GM18951 (cell line): Measurements from ENCODE around the gene OR6N1.

Experiments
- POLR2A ChIP-seq: IDR thresholded peaks from 4 replicates; pipeline ENCODE4 v1.6.1; 2011; ENCODE audit warnings: mild to moderate bottlenecking; ENCODE audit not compliant: insufficient read length, insufficient read depth; ENCODE audit errors: extremely low read depth
- in situ Hi-C: fragments of 300-500 bp; cut with MboI; formaldehyde crosslinking; loops from one replicate; pipeline ENCODE4 v1.12.0; 2022; ENCODE audit warnings: low sequenced_read_pairs, mixed read lengths, inconsistent platforms; ENCODE audit not compliant: unreplicated experiment

The OR6N1 gene

DNA sequence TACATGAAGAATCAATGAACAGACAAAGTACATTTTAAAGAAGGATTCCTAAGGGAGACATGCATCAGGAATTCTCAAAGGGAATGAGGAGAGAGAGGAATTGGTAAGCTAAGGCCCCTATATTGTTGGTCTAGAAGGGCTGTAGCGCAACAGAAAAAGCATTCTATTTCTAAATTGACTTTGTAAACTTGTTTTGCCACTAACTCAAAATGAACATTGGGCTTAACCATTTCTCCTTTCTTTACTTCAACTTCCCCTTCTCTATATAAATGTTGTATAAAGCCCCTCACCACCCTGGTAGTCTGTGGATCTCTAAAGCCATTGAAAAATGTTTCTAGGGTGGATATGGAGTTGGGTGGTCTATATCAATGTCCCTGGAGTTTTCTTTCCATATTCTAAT lies 29.4 kb upstream of the OR6N1 start:
- no peak for TF ChIP-seq POLR2A
- in situ Hi-C loops: no loop called here

DNA sequence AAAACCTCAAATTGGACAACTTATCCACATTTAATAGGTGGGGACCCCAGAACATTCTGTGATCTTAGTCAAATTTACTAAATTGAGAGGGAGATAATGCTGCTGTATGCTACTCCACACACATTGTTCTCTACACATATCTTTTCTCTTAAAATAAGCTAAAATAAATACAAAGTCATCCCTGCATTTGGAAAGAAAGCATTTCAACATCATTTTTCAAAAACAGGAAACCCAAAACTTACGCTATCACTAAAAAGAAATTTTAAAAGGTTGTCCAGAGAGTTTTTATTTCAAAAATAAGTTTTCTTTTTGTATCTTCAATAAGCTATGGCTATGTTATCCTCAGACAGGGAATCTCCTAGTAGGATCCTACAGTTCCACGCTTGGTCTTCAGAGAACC lies 28.5 kb upstream of the OR6N1 start:
- no peak for TF ChIP-seq POLR2A
- in situ Hi-C loops: no loop called here

DNA sequence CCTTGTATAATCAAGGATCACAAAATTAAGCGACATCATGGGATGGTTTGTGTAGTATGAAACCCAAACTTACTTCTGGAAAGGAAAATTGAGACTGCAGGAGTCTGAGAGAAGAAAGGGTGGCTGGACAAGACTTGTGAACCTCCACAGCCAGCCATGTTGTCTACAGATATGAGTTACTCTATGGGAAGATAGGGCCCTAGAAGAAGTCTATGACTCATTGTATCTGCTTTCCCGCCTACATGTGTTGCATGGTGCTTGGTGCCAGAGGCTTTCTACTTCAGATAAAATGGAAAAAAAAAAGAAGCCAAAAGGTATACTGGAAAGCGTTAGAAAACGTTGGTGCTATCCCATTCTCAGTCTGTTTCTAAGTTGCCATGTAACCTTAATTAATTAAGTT lies 27.7 kb upstream of the OR6N1 start:
- no peak for TF ChIP-seq POLR2A
- in situ Hi-C loops: no loop called here

DNA sequence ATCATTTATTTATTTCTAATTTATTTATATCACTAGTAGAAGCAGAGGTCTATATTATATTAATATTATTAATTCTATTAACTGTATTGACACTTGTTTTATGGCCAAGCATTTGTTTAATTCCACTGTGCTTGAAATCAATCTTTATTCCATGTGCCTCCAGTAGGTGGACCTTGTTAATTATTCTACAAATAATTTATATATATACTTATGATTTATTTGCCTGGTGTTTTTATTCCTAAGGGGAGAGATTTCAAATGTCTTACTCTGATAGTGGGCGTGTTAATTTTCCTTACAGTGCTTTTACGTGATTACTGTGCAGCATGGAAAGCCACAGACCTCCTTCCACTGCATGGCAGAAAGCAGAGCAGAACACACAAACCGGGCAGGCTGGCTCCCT lies 26.5 kb upstream of the OR6N1 start:
- in situ Hi-C loops: no loop called here
- TF ChIP-seq POLR2A: no peak

DNA sequence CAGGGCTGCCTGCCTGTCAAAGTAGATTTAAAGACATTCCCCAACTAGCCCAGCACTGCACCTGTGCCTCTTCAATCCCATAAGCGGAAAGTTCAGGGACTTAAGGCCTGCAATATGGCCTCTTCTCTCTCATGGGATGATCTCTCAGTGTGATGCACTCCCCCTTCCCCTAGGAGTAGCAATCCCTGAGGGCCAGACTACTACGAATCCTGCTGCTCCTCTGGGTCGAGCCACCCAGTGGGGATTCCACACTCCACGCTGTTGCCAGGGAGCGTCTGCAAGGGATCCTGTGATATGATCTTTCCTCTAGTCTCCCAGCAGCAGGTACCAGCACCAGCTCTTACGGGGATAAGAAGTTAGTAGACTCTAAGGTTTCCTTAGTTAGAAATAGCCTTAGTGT lies 22.3 kb upstream of the OR6N1 start:
- TF ChIP-seq POLR2A: no peak
- in situ Hi-C loops: no loop called here

DNA sequence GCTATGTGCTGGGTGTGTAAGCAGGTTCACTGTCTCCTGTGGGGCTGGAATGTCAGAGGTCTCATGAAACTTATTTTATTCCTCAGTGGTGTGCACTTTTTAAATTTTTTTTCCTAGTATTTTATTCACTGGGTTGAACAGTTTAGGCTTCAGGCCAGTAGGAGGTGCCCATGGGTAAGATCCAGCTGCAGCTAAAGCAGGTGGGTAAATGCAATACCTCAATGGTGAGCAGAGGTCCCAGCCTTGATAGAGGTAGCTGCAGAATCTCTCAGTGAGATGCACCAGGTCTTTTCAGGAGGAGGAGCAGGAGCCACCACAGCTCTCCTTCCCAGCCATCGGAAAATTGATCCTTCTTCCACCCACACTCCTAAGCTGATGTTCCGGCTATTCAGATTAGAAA lies 21.6 kb upstream of the OR6N1 start:
- TF ChIP-seq POLR2A: no peak
- in situ Hi-C loops: no loop called here

DNA sequence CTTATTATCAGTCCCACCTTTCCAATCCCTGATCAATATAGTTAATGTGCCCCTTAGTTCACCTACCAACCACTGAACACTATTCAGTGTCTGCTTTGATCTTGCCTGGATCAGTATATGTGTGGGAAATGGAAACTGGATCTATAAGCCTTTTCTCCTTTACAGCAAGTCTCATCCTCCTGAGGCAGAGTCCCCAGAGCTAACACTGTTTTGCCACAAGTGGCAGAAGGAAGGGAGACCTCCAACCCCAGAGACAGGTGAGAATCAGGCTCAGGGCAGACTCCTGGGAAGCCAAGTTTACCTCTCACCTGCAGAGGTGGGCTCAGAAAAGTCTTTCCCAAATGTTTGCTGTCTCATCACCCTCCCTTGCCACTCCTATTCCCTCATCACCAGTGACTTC lies 9.1 kb upstream of the OR6N1 start, which contains the start of gene OR6N2:
TSS of gene OR6N2 (minus strand) at position 101 of the 400 bp plus-strand sequence. CDS start 3,569 bp downstream, outside the sequence.
- in situ Hi-C loops: no loop called here
- TF ChIP-seq POLR2A: no peak

DNA sequence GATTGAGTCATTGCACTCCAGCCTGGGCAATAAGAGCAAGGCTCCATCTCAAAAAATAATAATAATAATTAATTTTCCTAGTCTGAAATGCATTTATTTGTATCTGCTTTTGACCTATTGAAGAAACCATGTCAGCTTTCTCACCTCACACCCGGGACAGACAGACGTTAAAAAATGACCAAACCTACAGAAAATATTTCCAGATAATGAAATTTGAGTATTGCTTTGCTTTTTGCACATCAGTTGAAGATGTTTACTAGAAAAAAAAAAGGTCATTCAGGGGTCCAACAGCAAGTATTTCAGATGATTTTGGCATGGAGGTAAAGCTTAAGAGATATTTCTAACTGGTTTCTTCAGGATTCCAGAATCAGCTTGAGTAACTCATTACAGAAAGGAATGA lies 17.6 kb downstream of the OR6N1 start, which contains the start of gene OR6K6:
TSS of gene OR6K6 (plus strand) at position 301 of the 400 bp plus-strand sequence. CDS start 168 bp downstream, outside the sequence.
- in situ Hi-C loops: no loop called here
- no peak for TF ChIP-seq POLR2A

DNA sequence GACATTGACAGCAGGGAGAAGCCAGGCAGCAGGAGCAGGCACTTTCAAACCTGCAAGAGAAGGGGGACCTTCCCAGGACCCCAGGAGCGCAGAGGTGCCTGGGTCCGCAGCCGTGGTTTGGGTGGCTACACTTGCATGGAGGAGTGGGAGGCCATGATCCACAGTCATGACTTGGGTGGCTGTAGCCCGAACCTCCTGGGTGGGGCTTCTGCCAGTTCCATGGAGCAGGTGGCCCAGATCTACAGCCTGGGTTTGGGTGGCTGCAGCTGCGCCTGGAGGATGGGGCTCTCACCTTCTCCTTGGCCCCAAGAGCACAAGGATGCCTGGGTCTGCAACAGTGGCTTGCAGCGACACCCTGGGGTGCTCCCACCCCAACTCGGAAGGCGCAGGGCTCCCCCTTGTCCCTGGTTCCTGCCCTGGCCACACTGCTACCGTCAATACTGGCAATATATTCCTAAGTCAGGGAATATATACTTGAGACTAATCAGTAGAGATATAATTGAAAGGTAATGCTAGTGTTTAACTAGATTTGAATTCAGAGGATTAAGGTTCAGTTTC lies 19.8 kb downstream of the OR6N1 start:
- no peak for TF ChIP-seq POLR2A
- in situ Hi-C loops: no loop called here

DNA sequence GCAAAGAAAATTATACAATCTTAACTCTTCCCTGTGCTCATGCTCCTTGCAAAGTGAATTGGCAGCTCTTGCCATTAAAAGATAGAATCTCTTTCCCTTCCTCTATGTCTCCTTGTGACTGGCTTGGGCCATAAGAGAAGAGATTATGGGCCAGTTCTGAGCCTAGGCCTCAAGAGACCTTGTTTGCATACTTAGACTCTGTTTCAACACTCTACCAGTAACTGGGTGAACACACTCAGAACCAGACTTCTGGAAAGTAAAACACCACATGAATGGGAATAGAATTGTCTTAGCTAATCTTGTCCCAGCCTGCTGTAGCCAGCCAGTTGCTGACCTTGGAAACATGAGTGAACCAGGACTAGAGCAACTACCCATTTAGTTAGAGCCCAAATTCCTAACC lies 36.1 kb downstream of the OR6N1 start:
- no peak for TF ChIP-seq POLR2A
- in situ Hi-C loops: no loop called here

DNA sequence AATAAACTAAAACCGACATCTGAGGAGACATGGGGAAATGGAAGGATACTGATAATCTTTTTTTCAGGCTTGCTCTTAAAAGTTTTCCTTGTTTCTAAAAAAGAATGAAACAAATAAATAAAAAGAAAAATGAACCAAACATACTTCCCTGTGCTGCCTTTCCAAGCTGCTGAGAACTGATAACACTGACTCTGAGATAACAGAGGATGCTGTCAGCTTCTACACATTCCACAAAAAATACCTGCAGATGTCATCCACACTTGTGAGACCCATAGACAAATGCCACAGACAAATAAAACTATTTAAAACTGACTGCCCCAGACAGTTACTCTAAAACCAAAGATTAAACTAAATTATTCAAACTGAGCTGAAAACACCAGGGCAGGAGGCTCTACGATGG lies 39.5 kb downstream of the OR6N1 start:
- TF ChIP-seq POLR2A: no peak
- in situ Hi-C loops: no loop called here

DNA sequence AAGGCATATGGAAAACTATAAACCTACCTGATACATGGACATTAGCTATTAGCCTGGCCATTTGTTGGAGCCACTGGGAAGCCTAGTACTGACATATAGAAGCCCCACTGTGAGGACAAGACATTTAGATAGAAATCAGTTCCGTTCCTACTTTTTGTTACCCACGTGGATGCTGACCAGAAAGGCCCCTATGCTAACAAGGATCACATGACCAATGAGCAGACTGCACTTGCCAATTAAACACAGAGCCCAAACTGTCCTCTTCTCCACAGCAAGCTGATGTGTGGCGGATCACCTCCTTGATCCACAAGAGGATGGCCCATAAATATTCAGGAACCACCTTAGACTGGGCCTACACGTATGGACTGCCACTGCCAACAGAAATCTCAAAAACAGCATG lies 40.3 kb downstream of the OR6N1 start:
- no peak for TF ChIP-seq POLR2A
- in situ Hi-C loops: no loop called here

DNA sequence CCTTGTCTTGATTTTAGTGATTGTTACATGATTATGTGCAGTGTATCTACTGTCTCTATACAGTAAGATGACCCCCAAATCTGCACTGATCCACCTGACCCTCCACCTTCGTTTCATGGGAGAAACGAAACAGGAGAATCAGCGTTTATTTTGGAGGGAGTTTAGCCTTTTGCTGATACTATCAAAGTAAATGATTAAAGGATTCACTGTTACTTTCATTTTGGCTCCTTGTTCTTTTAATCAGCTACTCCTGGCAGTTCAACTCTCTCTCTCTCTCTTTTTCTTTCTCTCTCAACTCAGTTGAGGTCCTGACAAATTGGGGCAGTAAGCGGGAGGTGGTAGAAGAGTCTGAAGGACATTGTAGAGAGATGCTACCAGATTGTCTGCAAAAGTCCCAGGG lies 41.5 kb downstream of the OR6N1 start:
- in situ Hi-C loops: no loop called here

DNA sequence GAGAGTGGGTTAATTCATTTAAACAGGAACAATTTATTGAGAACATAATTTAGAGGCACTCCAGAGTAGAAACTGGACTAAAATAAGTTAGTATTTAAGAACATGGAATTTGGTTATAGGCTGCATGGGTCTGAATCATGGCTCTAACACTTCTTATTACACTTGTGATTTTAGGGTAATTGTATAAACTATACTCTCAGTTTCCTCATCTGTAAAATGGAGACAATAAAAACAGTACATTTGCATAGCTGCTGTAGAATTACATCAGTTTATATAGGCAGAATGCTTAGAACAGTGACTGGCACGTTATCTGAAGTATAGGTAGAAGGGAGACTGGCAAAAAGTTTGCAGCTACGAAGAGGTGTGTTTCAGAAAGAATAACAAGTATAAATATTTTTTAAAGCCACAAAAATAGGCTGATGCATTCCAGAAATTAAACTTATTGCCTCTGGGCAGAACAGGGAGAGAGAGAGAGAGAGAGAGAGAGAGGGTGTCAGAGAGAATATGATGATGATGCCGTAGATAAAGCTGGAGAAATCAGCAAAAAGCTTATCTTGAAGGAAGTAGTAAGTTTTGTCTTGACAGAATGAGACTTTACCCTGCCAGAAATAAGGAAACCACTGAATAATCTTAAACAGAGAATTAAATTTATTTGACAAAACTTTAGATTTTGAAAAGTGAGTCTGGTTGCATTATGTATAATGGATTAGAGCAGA lies 43.3 kb downstream of the OR6N1 start:
- TF ChIP-seq POLR2A: no peak
- in situ Hi-C loops: no loop called here

More for the DNA sequence above, 41.5 kb downstream of the OR6N1 start:
- no peak for TF ChIP-seq POLR2A
